SK-N-SH (cell line): ENCODE data around the gene WRAP73. TPM values are rescaled to one million over a fixed set of nuclear protein-coding genes. Genes with fewer than 3 reads are reported as not detected.

Experiments used
- CTCF ChIA-PET: fragments of 300-600, 350-600 bp; formaldehyde crosslinking; extraction: SDS; loops from one replicate; lab custom pipeline; 2021; lab: Yijun Ruan, JAX
- POLR2A ChIA-PET: fragments of 350-600 bp; sonication (Branson Sonifier 250); formaldehyde crosslinking; extraction: SDS; loops from one replicate; lab custom pipeline; 2020; ENCODE audit warnings: antibody characterized with exemption, inconsistent platforms; lab: Yijun Ruan, JAX
- DNase-seq: peaks from one replicate; pipeline ENCODE4 v3.0.0; 2012
- H2AFZ ChIP-seq: fragments of 200-600 bp; sonication (generic); 2 replicates; pipeline ENCODE4 v1.8.1; 2016; ENCODE audit warnings: antibody characterized with exemption, mild to moderate bottlenecking, low read depth
- H3F3A ChIP-seq: fragments of 200-600 bp; sonication (generic); replicated peaks from 2 replicates; pipeline ENCODE3; 2016; ENCODE audit warnings: antibody characterized with exemption, mild to moderate bottlenecking; ENCODE audit not compliant: insufficient read depth
- H3K27ac ChIP-seq, 2 experiments: fragments of 200-500 bp in 1 of 2; fragments of 200-600 bp in 1 of 2; sonication (Bioruptor generic) in 1 of 2; sonication (generic), shearing (Covaris generic) in 1 of 2; 2 replicates each; pipeline versions ENCODE4 v1.5.1 to v1.6.1; 2014 to 2016; ENCODE audit warnings: low read depth in 2 of 2, inconsistent platforms in 1 of 2, low read length in 1 of 2, mild to moderate bottlenecking in 1 of 2, mixed read lengths in 1 of 2
- H3K27me3 ChIP-seq: fragments of 200-600 bp; sonication (generic), shearing (Covaris generic); 2 replicates; pipeline ENCODE4 v1.6.1; 2016; ENCODE audit warnings: mixed run types; ENCODE audit not compliant: insufficient read depth
- H3K36me3 ChIP-seq, 2 experiments: fragments of 200-500 bp in 1 of 2; fragments of 200-600 bp in 1 of 2; sonication (Bioruptor generic) in 1 of 2; sonication (generic) in 1 of 2; replicated peaks in 1 of 2; 2 replicates each; pipeline versions ENCODE3 to v1.5.1; 2014 to 2016; ENCODE audit warnings: low read length in 1 of 2, mild to moderate bottlenecking in 1 of 2; ENCODE audit not compliant: insufficient read depth in 2 of 2, control insufficient read depth in 1 of 2
- H3K4me1 ChIP-seq, 2 experiments: fragments of 200-500 bp in 1 of 2; fragments of 200-600 bp in 1 of 2; sonication (Bioruptor generic) in 1 of 2; sonication (generic), shearing (Covaris generic) in 1 of 2; 2 replicates each; pipeline versions ENCODE4 v1.5.1 to v1.6.1; 2014 to 2016; ENCODE audit warnings: low read depth in 1 of 2, low read length in 1 of 2, mixed run types in 1 of 2; ENCODE audit not compliant: insufficient read depth in 2 of 2, control insufficient read depth in 1 of 2
- H3K4me2 ChIP-seq: fragments of 200-600 bp; sonication (generic), shearing (Covaris generic); 2 replicates; pipeline ENCODE4 v1.6.1; 2017; ENCODE audit warnings: mixed run types
- H3K4me3 ChIP-seq, 2 experiments: fragments of 200-500 bp in 1 of 2; fragments of 200-600 bp in 1 of 2; sonication (Bioruptor generic) in 1 of 2; sonication (generic), shearing (Covaris generic) in 1 of 2; 2 replicates each; pipeline versions ENCODE4 v1.5.1 to v1.8.1; 2014 to 2016; ENCODE audit warnings: low read depth in 2 of 2, inconsistent platforms in 1 of 2, low read length in 1 of 2, mild to moderate bottlenecking in 1 of 2, mixed read lengths in 1 of 2, moderate library complexity in 1 of 2
- H3K79me2 ChIP-seq: fragments of 200-600 bp; sonication (generic); 2 replicates; pipeline ENCODE4 v1.8.1; 2017; ENCODE audit warnings: mild to moderate bottlenecking; ENCODE audit not compliant: insufficient read depth
- H3K9ac ChIP-seq: fragments of 200-600 bp; sonication (generic); 2 replicates; pipeline ENCODE4 v1.6.1; 2017; ENCODE audit warnings: mixed run types
- H3K9me2 ChIP-seq: fragments of 200-600 bp; sonication (generic); 2 replicates; pipeline ENCODE4 v1.6.1; 2017; ENCODE audit warnings: mixed run types
- H3K9me3 ChIP-seq: fragments of 200-600 bp; sonication (generic); 2 replicates; pipeline ENCODE4 v1.6.1; 2017; ENCODE audit warnings: mixed run types, mild to moderate bottlenecking, moderate library complexity
- H4K20me1 ChIP-seq: fragments of 200-600 bp; sonication (generic); 2 replicates; pipeline ENCODE4 v1.6.1; 2017; ENCODE audit warnings: mild to moderate bottlenecking, mixed run types; ENCODE audit not compliant: insufficient read depth
- EZH2phosphoT487 ChIP-seq: fragments of 200-600 bp; sonication (generic); IDR thresholded peaks from 2 replicates; pipeline ENCODE4 v1.6.1; 2017; ENCODE audit warnings: low read depth, mixed run types, mild to moderate bottlenecking, antibody characterized with exemption, moderate library complexity, borderline replicate concordance
- FOSL2 ChIP-seq: IDR thresholded peaks from 2 replicates; pipeline ENCODE4 v1.4.0; 2012; ENCODE audit warnings: low read depth, mild to moderate bottlenecking, moderate library complexity, borderline replicate concordance
- MEF2A ChIP-seq: IDR thresholded peaks from 2 replicates; pipeline ENCODE4 v1.4.0; 2012; ENCODE audit warnings: low read depth, borderline replicate concordance
- MXI1 ChIP-seq: IDR thresholded peaks from 2 replicates; pipeline ENCODE4 v1.6.1; 2012; ENCODE audit warnings: mild to moderate bottlenecking, low read depth, low read length, improper control_type of control experiment
- POLR2AphosphoS5 ChIP-seq: IDR thresholded peaks from 2 replicates; pipeline ENCODE4 v1.6.1; 2012; ENCODE audit warnings: low read depth, low read length
- RAD21 ChIP-seq: IDR thresholded peaks from 2 replicates; pipeline ENCODE4 v1.6.1; 2012; ENCODE audit warnings: mild to moderate bottlenecking, low read length
- RXRA ChIP-seq: IDR thresholded peaks from 2 replicates; pipeline ENCODE4 v1.4.0; 2012; ENCODE audit warnings: low read depth, mild to moderate bottlenecking, borderline replicate concordance
- SMC3 ChIP-seq: IDR thresholded peaks from 2 replicates; pipeline ENCODE4 v1.6.1; 2012; ENCODE audit warnings: low read depth, low read length, improper control_type of control experiment
- TCF12 ChIP-seq: IDR thresholded peaks from 2 replicates; pipeline ENCODE4 v1.4.0; 2012
- WGBS: methylation state at CpG from one replicate; pipeline ENCODE4 v1.1.6; 2017; ENCODE audit warnings: low lambda C conversion rate; 5-methylcytosine and 5-hydroxymethylcytosine counted together
- polyA plus RNA-seq, 3 experiments: library from polyadenylated mRNA; depleted of rRNA; stranded (reverse); fragments of >200 nt; gene quantifications; 2 replicates each; pipeline ENCODE4 v1.2.3, GENCODE V29; 2012
- TF ChIP-seq, protein P1 (sequence below): IDR thresholded peaks from 2 replicates; pipeline ENCODE4 v1.6.1; 2012; ENCODE audit warnings: mild to moderate bottlenecking, low read depth, low read length, moderate library complexity
- TF ChIP-seq, protein P2 (sequence below): fragments of 200-600 bp; sonication (generic); IDR thresholded peaks from 2 replicates; pipeline ENCODE4 v1.6.1; 2017; ENCODE audit warnings: antibody characterized with exemption, mild to moderate bottlenecking, moderate library complexity
- TF ChIP-seq, protein P3 (sequence below): IDR thresholded peaks from 2 replicates; pipeline ENCODE4 v1.4.0; 2012; ENCODE audit warnings: low read depth, borderline replicate concordance
- TF ChIP-seq, protein P4 (sequence below): fragments of 150-350 bp; IDR thresholded peaks from 2 replicates; pipeline ENCODE4 v1.6.1; 2017; ENCODE audit warnings: antibody characterized with exemption, low read length, low read depth, borderline replicate concordance

The WRAP73 gene
- polyA plus RNA-seq, 1 of the 3 experiments (the other 2 are of a cell fraction), result 61.9 TPM

DNA sequence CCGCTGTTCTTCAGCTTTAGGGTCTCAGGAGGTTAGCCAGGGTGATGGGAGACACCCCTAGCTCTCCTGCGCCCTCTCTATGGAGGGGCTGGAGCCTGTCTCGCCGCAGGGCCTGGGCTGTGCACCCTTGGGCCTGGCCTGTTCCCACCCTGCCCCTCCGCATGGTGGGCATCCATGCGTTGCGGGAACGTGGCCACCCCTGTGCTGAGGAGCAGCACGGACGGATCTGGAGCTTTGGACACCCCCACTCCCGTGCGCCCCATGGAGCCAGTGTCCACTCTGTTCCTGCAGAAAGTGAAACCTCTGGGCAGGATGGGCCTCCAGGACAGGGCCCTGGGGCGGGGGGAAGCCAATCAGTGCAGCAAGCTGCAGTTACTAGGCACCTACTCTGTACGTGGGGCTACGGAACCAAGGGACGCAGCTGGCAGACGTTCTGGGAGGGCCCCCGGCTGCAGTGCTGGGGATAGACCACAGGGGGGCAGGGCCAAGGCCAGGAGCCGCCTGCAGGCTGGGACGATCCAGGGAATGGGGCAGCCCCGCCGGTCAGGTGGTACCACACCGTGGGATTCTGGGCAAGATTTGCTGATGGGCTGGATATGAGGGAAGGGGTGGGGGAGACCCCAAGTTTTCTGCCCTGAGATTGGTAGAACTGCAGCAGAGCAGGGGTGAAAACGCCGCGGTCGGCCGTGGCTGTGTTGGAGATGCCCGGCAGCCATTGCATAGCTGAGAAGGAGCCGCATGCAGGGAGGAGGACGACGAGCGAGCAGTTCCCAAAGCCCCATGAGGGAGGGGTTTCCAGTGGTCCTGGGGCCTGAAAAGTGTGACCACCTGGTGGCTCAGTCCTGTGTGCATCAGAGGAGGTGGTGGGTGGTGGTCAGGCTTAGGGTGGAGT is 45.7 kb upstream of the WRAP73 start:
- TF ChIP-seq TCF12, result no peak
- TF ChIP-seq SMC3, result peak; percentile 89
- TF ChIP-seq, protein P1, sequence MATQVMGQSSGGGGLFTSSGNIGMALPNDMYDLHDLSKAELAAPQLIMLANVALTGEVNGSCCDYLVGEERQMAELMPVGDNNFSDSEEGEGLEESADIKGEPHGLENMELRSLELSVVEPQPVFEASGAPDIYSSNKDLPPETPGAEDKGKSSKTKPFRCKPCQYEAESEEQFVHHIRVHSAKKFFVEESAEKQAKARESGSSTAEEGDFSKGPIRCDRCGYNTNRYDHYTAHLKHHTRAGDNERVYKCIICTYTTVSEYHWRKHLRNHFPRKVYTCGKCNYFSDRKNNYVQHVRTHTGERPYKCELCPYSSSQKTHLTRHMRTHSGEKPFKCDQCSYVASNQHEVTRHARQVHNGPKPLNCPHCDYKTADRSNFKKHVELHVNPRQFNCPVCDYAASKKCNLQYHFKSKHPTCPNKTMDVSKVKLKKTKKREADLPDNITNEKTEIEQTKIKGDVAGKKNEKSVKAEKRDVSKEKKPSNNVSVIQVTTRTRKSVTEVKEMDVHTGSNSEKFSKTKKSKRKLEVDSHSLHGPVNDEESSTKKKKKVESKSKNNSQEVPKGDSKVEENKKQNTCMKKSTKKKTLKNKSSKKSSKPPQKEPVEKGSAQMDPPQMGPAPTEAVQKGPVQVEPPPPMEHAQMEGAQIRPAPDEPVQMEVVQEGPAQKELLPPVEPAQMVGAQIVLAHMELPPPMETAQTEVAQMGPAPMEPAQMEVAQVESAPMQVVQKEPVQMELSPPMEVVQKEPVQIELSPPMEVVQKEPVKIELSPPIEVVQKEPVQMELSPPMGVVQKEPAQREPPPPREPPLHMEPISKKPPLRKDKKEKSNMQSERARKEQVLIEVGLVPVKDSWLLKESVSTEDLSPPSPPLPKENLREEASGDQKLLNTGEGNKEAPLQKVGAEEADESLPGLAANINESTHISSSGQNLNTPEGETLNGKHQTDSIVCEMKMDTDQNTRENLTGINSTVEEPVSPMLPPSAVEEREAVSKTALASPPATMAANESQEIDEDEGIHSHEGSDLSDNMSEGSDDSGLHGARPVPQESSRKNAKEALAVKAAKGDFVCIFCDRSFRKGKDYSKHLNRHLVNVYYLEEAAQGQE, result no peak
- peak; percentile 68 for TF ChIP-seq RAD21
- TF ChIP-seq, protein P2, sequence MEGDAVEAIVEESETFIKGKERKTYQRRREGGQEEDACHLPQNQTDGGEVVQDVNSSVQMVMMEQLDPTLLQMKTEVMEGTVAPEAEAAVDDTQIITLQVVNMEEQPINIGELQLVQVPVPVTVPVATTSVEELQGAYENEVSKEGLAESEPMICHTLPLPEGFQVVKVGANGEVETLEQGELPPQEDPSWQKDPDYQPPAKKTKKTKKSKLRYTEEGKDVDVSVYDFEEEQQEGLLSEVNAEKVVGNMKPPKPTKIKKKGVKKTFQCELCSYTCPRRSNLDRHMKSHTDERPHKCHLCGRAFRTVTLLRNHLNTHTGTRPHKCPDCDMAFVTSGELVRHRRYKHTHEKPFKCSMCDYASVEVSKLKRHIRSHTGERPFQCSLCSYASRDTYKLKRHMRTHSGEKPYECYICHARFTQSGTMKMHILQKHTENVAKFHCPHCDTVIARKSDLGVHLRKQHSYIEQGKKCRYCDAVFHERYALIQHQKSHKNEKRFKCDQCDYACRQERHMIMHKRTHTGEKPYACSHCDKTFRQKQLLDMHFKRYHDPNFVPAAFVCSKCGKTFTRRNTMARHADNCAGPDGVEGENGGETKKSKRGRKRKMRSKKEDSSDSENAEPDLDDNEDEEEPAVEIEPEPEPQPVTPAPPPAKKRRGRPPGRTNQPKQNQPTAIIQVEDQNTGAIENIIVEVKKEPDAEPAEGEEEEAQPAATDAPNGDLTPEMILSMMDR, result peak; percentile 61
- no peak for TF ChIP-seq MXI1
- H3K4me3 ChIP-seq, result no peak overlapping the region
- no peaks in the 10 kb centered on the region for H3K9me3 ChIP-seq
- H4K20me1 ChIP-seq, result no peaks in the 10 kb centered on the region
- no peak overlapping the region for H3K27ac ChIP-seq
- H3K79me2 ChIP-seq, result no peaks in the 10 kb centered on the region
- ChIA-PET CTCF (interaction anchor here (0.5 to 12.9 kb wide), 25 partner anchors 9 to 109 kb away, joined by 3 to 369 read pairs (median 5); no protein-coding TSS in a partner anchor), POLR2A (no interaction called here)
- no peaks in the 10 kb centered on the region for H3K36me3 ChIP-seq
- DNase-seq, result peak; percentile 96
- H3F3A ChIP-seq, result no peaks in the 10 kb centered on the region
- 96% methylated on average over 9 of the region's 33 CpGs for WGBS
- no peak overlapping the region for H2AFZ ChIP-seq
- H3K27me3 ChIP-seq, result no peaks in the 10 kb centered on the region
- H3K9me2 ChIP-seq, result no peaks in the 10 kb centered on the region
- H3K4me2 ChIP-seq, result no peak overlapping the region
- H3K9ac ChIP-seq, result no peak overlapping the region
- H3K4me1 ChIP-seq, result peaks cover 0 to 43% of the 10 kb centered on the region in 2 experiments; a peak in 1 of 4 replicates

DNA sequence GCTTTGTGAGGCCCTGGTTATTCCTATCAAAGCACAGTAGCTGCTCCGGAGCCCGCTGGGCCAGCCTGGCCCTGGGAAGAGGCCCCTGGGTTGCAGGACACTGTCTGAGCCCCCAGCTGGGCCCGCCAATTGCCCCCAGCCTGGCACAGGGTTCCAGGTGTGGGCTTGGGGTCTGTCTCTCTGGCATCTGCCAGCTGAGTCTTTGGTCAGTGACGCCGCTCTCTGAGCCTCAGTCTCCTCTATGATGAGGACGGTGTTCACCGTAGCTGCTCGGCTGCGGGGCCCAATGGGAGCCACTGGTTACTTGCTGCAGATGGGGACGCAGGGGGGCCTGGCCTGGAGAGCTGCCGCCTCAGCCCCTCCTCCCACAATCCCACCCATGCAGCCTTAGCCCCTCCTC is 43.4 kb upstream of the WRAP73 start:
- H3K4me1 ChIP-seq, result peaks cover 0 to 31% of the 10 kb centered on the region in 2 experiments; a peak in 1 of 4 replicates
- no peak overlapping the region for H3K9ac ChIP-seq
- no peak overlapping the region for H3K4me3 ChIP-seq
- WGBS, result no CpG with 5 or more reads among the region's 11 CpGs
- ChIA-PET POLR2A (no interaction called here), CTCF (interaction anchor here (3.6 kb wide), 1 partner anchor 31 kb away, joined by 14 read pairs; no protein-coding TSS in a partner anchor)
- no peaks in the 10 kb centered on the region for H3F3A ChIP-seq
- no peaks in the 10 kb centered on the region for H3K9me2 ChIP-seq
- H3K27ac ChIP-seq, result no peak overlapping the region
- H3K9me3 ChIP-seq, result no peaks in the 10 kb centered on the region
- no peak for DNase-seq
- H3K36me3 ChIP-seq, result no peaks in the 10 kb centered on the region
- H3K27me3 ChIP-seq, result no peaks in the 10 kb centered on the region
- H3K4me2 ChIP-seq, result no peak overlapping the region
- H3K79me2 ChIP-seq, result no peaks in the 10 kb centered on the region
- H4K20me1 ChIP-seq, result no peaks in the 10 kb centered on the region
- H2AFZ ChIP-seq, result no peak overlapping the region
- TF ChIP-seq, protein P1, result no peak
- no peak for TF ChIP-seq RXRA
- no peak for TF ChIP-seq EZH2phosphoT487
- no peak for TF ChIP-seq FOSL2
- TF ChIP-seq, protein P3, sequence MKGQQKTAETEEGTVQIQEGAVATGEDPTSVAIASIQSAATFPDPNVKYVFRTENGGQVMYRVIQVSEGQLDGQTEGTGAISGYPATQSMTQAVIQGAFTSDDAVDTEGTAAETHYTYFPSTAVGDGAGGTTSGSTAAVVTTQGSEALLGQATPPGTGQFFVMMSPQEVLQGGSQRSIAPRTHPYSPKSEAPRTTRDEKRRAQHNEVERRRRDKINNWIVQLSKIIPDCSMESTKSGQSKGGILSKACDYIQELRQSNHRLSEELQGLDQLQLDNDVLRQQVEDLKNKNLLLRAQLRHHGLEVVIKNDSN, result no peak
- TF ChIP-seq MEF2A, result no peak
- no peak for TF ChIP-seq POLR2AphosphoS5
- no peak for TF ChIP-seq SMC3
- TF ChIP-seq, protein P4, sequence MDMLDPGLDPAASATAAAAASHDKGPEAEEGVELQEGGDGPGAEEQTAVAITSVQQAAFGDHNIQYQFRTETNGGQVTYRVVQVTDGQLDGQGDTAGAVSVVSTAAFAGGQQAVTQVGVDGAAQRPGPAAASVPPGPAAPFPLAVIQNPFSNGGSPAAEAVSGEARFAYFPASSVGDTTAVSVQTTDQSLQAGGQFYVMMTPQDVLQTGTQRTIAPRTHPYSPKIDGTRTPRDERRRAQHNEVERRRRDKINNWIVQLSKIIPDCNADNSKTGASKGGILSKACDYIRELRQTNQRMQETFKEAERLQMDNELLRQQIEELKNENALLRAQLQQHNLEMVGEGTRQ, result no peak
